B cell (primary cell): ENCODE measurements around the gene ATXN7L3. TPM values are rescaled to one million over a fixed set of nuclear protein-coding genes. Genes with fewer than 3 reads are reported as not detected.
A peak's percentile ranks its signal among the peaks of the same experiment; 100 is the strongest.

ENCODE experiments used
- ATAC-seq: fragments of 200-7000 bp; cut with Tn5 transposase; one replicate; pipeline ENCODE4 v1.10.0; 2021; ENCODE audit warnings: low read depth, mild to moderate bottlenecking, moderate number of reproducible peaks, moderate library complexity
- CTCF ChIA-PET: fragments of 350-600 bp; sonication (Branson Sonifier 250); formaldehyde crosslinking; loops from one replicate; lab custom pipeline; 2021; ENCODE audit warnings: antibody characterized with exemption, inconsistent platforms; lab: Charles Lee
- POLR2A ChIA-PET: fragments of 350-600 bp; sonication (Branson Sonifier 250); formaldehyde crosslinking; loops from one replicate; lab custom pipeline; 2021; ENCODE audit warnings: antibody characterized with exemption; lab: Charles Lee
- DNase-seq: peaks from one replicate; pipeline ENCODE4 v3.0.0; 2013
- H2AFZ ChIP-seq: 2 replicates; pipeline ENCODE4 v1.6.1; 2012; ENCODE audit warnings: mild to moderate bottlenecking, low read depth, low read length; ENCODE audit not compliant: insufficient read depth, poor library complexity, severe bottlenecking
- H3K27ac ChIP-seq, 2 donors: 1 replicate in 1 of 2; 2 replicates in 1 of 2; pipeline ENCODE4 v1.5.1; 2012 to 2013; ENCODE audit warnings: low read length in 2 of 2, mild to moderate bottlenecking in 2 of 2, moderate library complexity in 1 of 2
- H3K27me3 ChIP-seq, 4 experiments: fragments of 200-600 bp in 1 of 4; sonication (generic) in 1 of 4; replicated peaks in 1 of 4; 1 replicate in 2 of 4; 2 replicates in 2 of 4; pipeline versions ENCODE4 v1.6.1 to v1.7.0; 2013 to 2016; ENCODE audit warnings: low read length in 3 of 4, mild to moderate bottlenecking in 2 of 4, mixed read lengths in 1 of 4, moderate library complexity in 1 of 4; ENCODE audit not compliant: insufficient read depth in 4 of 4, control insufficient read depth in 3 of 4; ENCODE audit errors: control extremely low read depth in 1 of 4
- H3K36me3 ChIP-seq, 2 experiments: replicated peaks in 1 of 2; 1 replicate in 1 of 2; 2 replicates in 1 of 2; pipeline versions ENCODE4 v1.6.1 to v1.7.1; 2013; ENCODE audit warnings: low read length in 1 of 2; ENCODE audit not compliant: insufficient read depth in 2 of 2, control insufficient read depth in 1 of 2; ENCODE audit errors: control extremely low read depth in 1 of 2, extremely low read depth in 1 of 2
- H3K4me1 ChIP-seq, 2 donors: fragments of 200-600 bp in 1 of 2; sonication (generic) in 1 of 2; 1 replicate in 1 of 2; 2 replicates in 1 of 2; pipeline versions ENCODE4 v1.5.1 to v1.6.1; 2013 to 2017; ENCODE audit warnings: low read length in 2 of 2; ENCODE audit not compliant: control insufficient read depth in 2 of 2, insufficient read depth in 2 of 2
- H3K4me2 ChIP-seq: replicated peaks from 2 replicates; pipeline ENCODE3; 2012; ENCODE audit warnings: mild to moderate bottlenecking, low read depth, low read length; ENCODE audit not compliant: poor library complexity, severe bottlenecking
- H3K4me3 ChIP-seq, 5 experiments: fragments of 200-600 bp in 1 of 5; sonication (generic) in 1 of 5; 1 replicate in 3 of 5; 2 replicates in 2 of 5; pipeline versions ENCODE4 v1.5.1 to v1.7.0; 2011 to 2016; ENCODE audit warnings: low read length in 4 of 5, mild to moderate bottlenecking in 4 of 5, low read depth in 2 of 5, control low read depth in 1 of 5, moderate library complexity in 1 of 5; ENCODE audit not compliant: insufficient read depth in 1 of 5; ENCODE audit errors: control extremely low read depth in 1 of 5, extremely low read depth in 1 of 5
- H3K79me2 ChIP-seq: fragments of 200-600 bp; sonication (generic); one replicate; pipeline ENCODE4 v1.6.0; 2016; ENCODE audit warnings: low read length; ENCODE audit not compliant: control insufficient read depth, insufficient read depth
- H3K9ac ChIP-seq: fragments of 200-600 bp; sonication (generic); 2 replicates; pipeline ENCODE4 v1.6.1; 2017; ENCODE audit warnings: mild to moderate bottlenecking, low read length, moderate library complexity
- H3K9me3 ChIP-seq, 3 donors: one replicate each; pipeline versions ENCODE4 v1.6.1 to v1.7.1; 2013; ENCODE audit warnings: low read length in 2 of 3; ENCODE audit not compliant: control insufficient read depth in 2 of 3, insufficient read depth in 1 of 3; ENCODE audit errors: control extremely low read depth in 1 of 3
- H4K20me1 ChIP-seq: 2 replicates; pipeline ENCODE4 v1.6.0; 2012; ENCODE audit warnings: mild to moderate bottlenecking, low read length; ENCODE audit not compliant: insufficient read depth, control insufficient read depth, poor library complexity, severe bottlenecking
- H3K27ac Mint-ChIP-seq: one replicate; pipeline ENCODE4 v1.8.0; 2021; ENCODE audit warnings: mixed read lengths
- H3K27me3 Mint-ChIP-seq: one replicate; pipeline ENCODE4 v1.8.0; 2021; ENCODE audit warnings: mixed read lengths
- H3K4me1 Mint-ChIP-seq: one replicate; pipeline ENCODE4 v1.8.0; 2021; ENCODE audit warnings: mixed read lengths
- H3K4me3 Mint-ChIP-seq: one replicate; pipeline ENCODE4 v1.8.0; 2021; ENCODE audit warnings: mixed read lengths
- H3K9me3 Mint-ChIP-seq: one replicate; pipeline ENCODE4 v1.8.0; 2022; ENCODE audit warnings: mixed read lengths; ENCODE audit not compliant: insufficient read depth
- CTCF ChIP-seq: fragments of 200-600 bp; IDR thresholded peaks from one replicate; pipeline ENCODE4 v1.8.0; 2022; ENCODE audit warnings: antibody characterized with exemption, mild to moderate bottlenecking
- EZH2 ChIP-seq: IDR thresholded peaks from 2 replicates; pipeline ENCODE4 v1.6.1; 2012; ENCODE audit warnings: borderline replicate concordance, low read depth, mild to moderate bottlenecking, moderate library complexity, low read length; ENCODE audit not compliant: insufficient read depth, poor library complexity, severe bottlenecking
- WGBS: methylation state at CpG from one replicate; pipeline ENCODE4 v1.1.5; 2013; ENCODE audit warnings: missing lambda C conversion rate; ENCODE audit not compliant: insufficient coverage; 5-methylcytosine and 5-hydroxymethylcytosine counted together
- intact Hi-C: fragments of 100-400 bp; cut with micrococcal nuclease; formaldehyde crosslinking; loops from one replicate; pipeline ENCODE4 v1.10.0; 2022
- polyA plus RNA-seq: library from polyadenylated mRNA; depleted of rRNA; stranded (reverse); fragments of >200 nt; gene quantifications from 2 replicates; pipeline ENCODE4 v1.2.3, GENCODE V29; 2012
- total RNA-seq, 2 donors: library from RNA; stranded (reverse); fragments of 120-200 nt in 1 of 2; gene quantifications; 1 replicate in 1 of 2; 2 replicates in 1 of 2; pipeline versions ENCODE4 v1.2.3 to v1.2.4, GENCODE V29; 2013 to 2022

The ATXN7L3 gene
- total and polyA plus RNA-seq, 2 donors (not counting 1 experiment from before 2014, with no cell fraction given), result 63.6 to 107 TPM

- ChIA-PET CTCF (interaction anchor here (0.8 to 1.5 kb wide), 6 partner anchors 10 to 140 kb away, joined by 3 to 6 read pairs (median 4); partner anchors contain the start of gene SLC25A39), POLR2A (interaction anchor here (0.6 kb wide), 1 partner anchor 14 kb away, joined by 6 read pairs; the partner anchor contains the start of gene ATXN7L3)
- peak overlapping the region; percentile 88 to 89 for H3K27ac ChIP-seq
- no peak overlapping the region for H3K9ac ChIP-seq
- no peaks in the 10 kb centered on the region for H3K9me3 ChIP-seq
- Mint-ChIP-seq H3K27ac (peak overlapping the region; percentile 98), H3K9me3 (no peaks in the 10 kb centered on the region), H3K4me3 (peak overlapping the region; percentile 34), H3K27me3 (no peaks in the 10 kb centered on the region), H3K4me1 (peaks cover 68% of the 10 kb centered on the region)
- H4K20me1 ChIP-seq, result peaks cover 29% of the 10 kb centered on the region
- peaks cover 2 to 55% of the 10 kb centered on the region in 2 experiments for H3K36me3 ChIP-seq
- peak overlapping the region; percentile 9 for H3K4me2 ChIP-seq
- WGBS, result 100% methylated on average over 1 of the region's 1 CpG
- no peak overlapping the region for H2AFZ ChIP-seq
- intact Hi-C loops, result no loop called here
- DNase-seq (no peak), ATAC-seq (no peak)
- H3K79me2 ChIP-seq, result peaks cover 88% of the 10 kb centered on the region
- no peak for TF ChIP-seq EZH2
- no peak for TF ChIP-seq CTCF
- peaks cover 55 to 75% of the 10 kb centered on the region in 2 donors for H3K4me1 ChIP-seq
- no peaks in the 10 kb centered on the region for H3K27me3 ChIP-seq
- no peak overlapping the region for H3K4me3 ChIP-seq
These were observed 14.5 kb upstream of the ATXN7L3 start for GRCh38 chr17:44214230-44214494.

GRCh38 chr17:44213403-44214229, 13.9 kb upstream of the ATXN7L3 start:
- Histone ChIP-seq H3K79me2 (peaks cover 89% of the 10 kb centered on the region), H3K9me3 (no peaks in the 10 kb centered on the region), H4K20me1 (peaks cover 29% of the 10 kb centered on the region), H2AFZ (no peak overlapping the region), H3K27me3 (no peaks in the 10 kb centered on the region), H3K4me2 (peak overlapping the region; percentile 9), H3K4me3 (no peak overlapping the region), H3K36me3 (peaks cover 2 to 61% of the 10 kb centered on the region in 2 experiments), H3K27ac (peak overlapping the region; percentile 88 to 89), H3K9ac (no peak overlapping the region), H3K4me1 (peaks cover 55 to 75% of the 10 kb centered on the region in 2 donors)
- Mint-ChIP-seq H3K9me3 (no peaks in the 10 kb centered on the region), H3K4me1 (peaks cover 68% of the 10 kb centered on the region), H3K27ac (peak overlapping the region; percentile 98), H3K27me3 (no peaks in the 10 kb centered on the region), H3K4me3 (peak overlapping the region; percentile 34)
- ChIA-PET CTCF (interaction anchor here (0.9 to 6.2 kb wide), 8 partner anchors 7 to 140 kb away, joined by 3 to 98 read pairs (median 6); partner anchors contain the start of genes GRN and UBTF), POLR2A (interaction anchor here (0.6 kb wide), 1 partner anchor 14 kb away, joined by 6 read pairs; the partner anchor contains the start of gene ATXN7L3)
- intact Hi-C loops, result no loop called here
- DNase-seq (no peak), ATAC-seq (no peak)
- TF ChIP-seq CTCF (no peak), EZH2 (no peak)
- 97% methylated on average over 11 of the region's 15 CpGs for WGBS
